Retina (tissue), 1 donor: Measurements from ENCODE around the gene CCR5.
"Not testable (repeated sequence)": the region's sequence is repeated elsewhere in the genome, so short reads cannot be mapped to it uniquely, and the experiment has no call there.

Source experiments
- DNase-seq: peaks from one replicate; pipeline ENCODE4 v3.0.0-alpha.2; 2016

The CCR5 gene

DNA sequence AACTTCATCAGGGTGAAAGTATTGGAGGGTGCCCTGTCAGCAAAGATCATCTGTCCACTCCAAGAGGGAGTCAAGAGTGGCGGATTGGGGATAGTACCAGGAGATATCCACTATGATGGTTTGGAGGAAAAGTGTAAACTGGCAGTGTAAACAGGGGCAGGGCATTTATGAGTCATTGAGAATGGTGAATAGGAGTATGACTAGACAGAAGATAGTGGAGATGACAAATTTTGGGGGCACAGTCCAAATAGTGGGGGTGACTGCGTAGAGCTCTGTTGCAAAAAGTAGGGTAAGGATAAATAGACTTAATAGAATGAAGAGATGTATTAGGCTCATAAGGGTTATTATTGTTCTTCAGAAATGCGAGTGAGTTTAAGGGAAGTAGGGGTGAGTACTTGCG lies 18.1 kb downstream of the CCR5 start:
- not testable (repeated sequence) for DNase-seq

DNA sequence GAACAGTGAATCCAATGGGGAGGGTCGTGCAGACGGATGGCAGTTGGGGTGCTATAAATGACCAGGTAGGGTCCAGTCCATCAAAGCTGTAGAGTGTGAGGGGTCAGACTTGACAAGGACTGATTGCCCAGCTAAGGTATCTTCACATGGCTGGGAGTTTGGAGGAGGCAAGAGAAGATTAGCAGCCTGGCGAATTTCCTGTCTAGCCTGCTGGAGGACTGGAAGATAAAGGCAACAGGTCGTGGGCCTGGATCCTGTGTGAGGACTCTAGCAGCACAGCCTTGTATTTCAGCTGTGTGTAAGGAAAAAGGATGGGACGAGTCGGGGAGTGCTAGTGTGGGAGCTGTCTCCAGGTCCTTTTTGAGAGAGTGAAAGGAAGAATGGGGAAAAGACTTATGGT lies 18.6 kb downstream of the CCR5 start:
- DNase-seq = no peak

DNA sequence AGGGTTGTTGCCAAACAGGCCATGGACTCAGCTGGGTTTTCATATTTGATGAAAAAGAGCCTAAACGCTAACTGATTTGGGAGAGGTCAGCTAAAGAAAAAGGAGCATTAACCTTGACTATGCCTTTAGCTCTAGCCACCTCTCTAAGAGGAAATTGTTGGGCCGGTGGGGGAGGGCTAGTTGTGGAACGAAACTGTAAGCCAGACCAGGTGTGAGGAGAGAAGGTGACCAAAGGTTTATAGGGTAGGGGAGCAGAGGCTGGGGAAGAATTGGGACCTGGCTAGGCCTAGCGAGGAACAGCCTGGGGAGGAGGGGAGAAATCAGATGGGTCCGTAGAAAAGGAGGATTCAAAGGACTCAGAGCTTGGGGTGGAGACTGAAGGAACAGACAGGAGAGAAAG lies 20.8 kb downstream of the CCR5 start:
- not testable (repeated sequence) for DNase-seq

DNA sequence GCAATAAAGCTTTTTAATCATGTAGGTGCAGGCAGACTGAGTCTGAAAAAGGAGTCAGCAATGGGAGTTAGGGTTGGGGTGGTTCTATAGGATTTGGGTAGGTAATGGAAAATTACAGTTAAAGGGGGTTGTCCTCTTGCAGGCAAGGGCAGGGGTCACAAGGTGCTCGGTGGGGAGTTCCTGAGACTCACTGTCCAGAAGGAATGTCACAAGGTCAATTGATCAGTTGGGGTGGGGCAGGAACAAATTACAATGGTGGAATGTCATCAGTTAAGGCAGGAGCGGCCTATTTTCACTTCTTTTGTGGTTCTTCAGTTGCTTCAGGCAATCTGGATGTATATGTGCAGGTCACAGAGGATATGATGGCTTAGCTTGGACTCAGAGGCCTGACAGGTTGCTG lies 22.3 kb downstream of the CCR5 start:
- DNase-seq = no peak

DNA sequence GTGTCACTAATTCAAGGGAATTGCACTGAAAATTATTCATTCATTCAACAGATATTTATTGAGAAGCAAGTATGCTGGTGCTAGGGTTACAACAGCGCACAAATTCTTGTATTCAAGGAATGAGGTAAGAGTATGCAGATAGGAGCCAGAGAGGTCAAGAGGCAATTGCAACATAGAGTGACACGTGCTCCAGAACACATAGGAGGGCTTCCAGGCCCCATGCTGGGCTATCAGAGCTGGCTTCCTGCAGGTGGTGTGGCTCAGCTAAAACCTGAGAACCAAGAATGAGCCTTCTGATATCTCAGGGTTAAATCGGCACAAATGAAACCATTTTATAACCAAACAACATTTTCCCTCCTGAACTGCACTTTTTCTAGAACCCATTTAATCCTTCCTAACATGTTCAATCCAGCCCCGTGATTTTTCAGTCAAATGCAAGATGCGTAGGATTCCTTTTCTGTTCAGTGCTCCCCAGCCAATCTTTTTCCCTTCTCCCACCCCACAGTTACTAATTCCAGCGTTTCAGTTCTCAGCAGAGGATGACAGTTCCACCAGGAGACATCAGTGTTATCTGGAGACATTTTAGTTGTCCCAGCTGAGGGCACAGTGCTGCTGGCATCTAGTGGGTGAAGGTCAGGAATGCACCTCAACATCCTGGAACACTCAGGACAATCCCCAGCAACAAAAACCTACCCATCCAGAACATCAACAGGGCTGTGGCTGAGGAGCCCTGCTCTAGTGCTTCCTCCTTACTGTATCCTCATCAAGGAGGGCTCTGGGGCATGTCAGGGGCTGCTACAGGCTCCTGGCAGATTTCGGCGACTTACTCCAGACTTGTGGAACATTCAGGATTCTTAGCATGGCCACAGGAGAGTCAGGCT lies 23.0 kb downstream of the CCR5 start:
- no peak for DNase-seq

DNA sequence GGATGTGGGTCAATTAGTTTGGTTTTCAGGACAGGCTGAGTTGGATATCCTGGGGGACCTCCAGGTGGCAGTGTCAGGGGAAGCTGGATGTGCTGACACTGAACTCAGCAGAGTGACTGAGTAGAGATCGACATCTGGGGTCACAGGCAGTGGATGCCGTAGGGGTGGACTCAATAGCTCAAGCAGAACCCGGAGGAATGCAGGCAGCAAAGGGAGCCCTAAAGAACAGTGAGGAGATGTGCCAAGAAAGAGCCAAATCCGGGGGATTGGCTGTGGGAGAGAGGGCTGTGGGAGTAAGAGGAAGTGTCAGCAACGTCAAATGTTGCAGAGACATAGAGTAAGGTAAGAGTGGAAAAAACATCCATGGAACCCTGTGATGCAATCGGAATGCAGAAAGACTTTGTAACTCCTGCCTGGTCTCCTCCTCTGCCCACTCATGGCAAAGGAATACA lies 24.5 kb downstream of the CCR5 start:
- DNase-seq = no peak

DNA sequence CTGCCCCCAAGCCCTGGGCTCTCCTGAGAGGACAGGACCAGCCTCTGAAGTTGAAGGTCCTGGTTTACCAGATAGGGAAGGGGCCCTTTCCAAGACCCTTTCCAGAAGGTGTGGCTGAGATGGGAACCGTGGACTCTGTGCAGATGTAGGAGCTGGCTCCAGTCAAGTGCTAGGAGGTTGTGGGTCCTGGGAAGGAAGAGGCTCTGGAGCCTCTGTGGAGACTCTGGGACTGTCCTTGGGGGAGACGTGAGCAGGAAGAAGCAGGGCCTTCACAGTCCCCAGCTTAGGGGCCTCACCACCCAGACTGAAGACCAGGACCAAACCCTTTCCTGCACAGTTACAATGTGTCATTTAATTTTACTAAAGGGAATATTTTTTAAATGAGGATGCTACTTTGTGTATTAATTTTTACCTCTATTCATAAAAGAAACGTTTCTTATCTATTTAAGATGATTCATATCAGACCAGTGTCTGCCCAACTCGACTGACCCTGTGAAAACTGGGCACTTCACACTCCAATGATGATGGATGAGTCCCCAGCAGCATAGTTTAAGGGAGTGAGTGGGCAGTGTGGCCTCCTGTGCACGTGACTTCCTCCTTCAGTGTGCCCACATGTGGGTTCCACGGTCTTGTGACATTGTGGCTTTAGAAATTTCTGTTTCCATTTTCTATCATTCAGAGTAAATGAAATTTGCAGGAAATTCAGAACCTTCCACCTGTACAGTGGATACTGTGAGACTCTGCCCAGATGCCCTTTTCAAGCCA lies 25.2 kb downstream of the CCR5 start:
- no peak for DNase-seq

DNA sequence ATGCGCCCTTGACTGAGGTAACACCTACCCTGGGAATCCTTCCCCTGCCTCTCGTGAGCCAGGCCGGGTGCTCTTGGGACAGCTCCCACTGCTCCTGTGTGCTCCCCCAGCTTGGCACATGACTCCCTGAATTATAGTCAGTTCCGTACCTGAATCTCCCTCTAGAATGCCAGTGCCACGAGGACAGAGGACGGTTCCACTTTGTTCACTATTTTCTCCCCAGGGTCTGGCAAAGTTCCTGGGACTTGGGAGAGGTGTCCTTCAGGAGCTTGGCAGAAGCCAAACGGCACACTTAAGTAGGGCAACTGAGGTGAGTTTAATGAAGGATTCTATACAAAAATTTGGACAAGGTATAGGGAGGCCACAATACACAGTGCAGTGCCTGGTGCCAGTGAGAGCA lies 26.4 kb downstream of the CCR5 start:
- DNase-seq = no peak

DNA sequence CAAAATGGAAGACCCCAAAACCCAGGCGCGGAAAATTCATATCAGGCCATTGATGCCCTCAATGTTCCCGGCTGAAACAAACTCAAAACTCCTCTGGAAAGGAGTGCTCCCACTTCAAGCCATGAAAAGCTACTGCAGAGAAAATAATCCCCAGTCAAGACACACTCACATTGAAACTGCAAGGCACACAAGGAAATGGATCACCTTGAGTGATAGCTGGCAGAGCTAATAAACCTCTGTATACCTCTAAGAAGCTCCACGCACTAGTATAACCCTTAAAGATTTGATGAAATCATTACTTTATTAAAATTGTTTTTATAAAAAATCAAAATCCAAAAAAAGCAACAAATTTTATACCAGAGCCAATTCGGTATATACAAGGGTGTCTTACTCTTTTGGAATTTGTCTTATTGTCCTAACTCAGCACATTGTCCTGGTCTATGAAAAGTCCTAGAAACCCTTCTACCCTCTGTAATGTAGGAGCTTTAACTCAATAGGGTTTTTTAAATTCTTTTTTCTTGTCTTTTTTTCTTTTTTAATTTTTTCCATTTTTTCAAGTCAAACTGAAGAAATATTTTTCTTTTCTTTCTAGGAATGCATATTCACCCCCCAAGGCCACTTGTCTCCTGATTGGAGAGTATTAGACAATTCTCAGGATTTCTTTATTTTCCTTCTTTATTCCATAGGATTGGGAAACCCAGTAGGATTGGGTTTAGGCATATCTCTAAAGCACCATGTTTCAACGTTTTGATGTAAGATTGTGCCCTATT lies 27.6 kb downstream of the CCR5 start:
- DNase-seq = no peak

DNA sequence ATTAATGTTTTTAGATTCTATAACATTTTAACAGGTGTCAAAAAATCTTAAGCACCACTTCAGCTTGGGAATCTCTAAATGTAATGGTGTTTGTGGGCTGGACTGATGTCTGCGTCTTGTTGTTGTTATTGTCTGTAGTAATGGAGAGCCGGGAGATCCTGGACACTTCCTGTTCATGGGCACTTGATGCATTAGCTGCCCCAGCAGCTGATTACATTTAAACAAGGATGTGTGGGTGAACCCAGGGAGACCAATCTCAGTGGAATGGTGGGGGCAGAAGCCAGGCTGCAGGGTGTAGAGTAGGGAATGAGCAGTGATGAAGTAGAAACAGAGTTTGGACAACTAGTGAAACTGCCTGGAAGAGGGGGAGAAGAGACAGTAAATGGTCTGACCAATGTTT lies 28.4 kb downstream of the CCR5 start:
- no peak for DNase-seq

DNA sequence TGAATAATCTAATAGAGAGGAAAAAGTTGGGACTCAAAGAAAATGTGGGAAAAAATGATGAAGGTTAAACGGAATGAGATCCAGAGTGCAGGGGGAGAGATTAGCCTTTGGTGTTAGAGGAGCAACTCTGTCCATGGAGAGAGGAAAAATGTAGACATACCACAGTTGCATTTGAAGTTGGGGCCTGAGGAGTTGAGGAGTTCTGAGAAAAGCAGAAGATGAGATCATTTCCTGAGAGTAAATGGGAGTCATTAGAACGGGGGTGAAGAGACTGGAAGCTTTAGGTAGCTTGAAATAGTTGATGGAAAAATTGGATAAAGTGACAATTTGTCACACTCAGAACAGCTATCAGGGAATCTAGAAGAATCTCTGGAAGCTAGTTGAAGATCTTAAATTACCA lies 28.8 kb downstream of the CCR5 start:
- no peak for DNase-seq

DNA sequence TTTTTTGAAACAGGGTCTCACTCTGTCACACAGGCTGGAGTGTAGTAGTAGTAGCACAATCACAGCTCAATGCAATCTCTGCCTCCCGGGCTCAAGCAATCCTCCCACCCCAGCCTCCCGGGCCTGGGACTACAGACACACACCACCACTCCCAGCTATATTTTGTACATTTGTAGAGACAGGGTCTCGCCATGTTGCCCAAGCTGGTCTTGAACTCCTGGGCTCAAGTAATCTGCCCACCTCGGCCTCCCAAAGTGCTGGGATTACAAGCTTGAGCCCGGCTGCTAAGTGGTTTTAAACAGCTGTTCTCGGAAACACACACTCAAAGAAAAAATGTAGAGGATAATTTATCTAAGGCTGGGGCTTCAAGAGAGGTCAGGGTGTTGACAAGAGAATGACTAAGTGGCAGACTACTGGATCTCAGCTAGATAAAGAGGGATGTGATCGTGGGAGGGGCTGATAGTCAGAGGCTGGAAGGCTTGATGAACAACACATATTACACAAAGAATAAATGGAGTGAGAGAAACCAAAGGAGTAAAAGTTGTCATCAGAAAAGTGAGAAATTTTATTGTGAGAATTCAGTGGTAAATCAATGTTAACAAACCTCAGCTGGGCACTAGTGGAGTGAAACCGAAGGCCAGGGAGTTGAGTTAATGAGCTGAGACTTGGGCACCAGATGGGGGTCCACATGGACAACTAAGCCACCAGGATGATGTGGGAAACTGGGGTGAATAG lies 29.4 kb downstream of the CCR5 start:
- DNase-seq = no peak

DNA sequence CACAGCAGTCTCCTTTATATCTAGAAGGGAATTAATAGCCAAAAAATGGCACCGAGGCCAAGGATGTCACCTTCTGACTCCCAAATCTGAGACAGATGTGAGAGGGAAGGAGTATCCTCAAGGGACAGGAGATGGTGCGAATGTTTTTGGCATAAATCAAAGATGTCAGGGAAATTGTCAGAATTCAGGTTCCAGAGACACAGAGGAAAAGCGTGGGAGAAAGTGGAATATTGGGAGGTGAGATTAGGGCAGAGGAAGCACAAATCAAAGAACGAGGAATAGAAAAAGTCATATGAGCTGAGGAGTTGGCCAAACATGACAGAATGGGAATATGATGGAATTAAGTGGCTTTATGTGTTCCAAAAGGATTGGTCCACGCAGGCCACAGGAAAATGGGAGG lies 30.1 kb downstream of the CCR5 start:
- DNase-seq = no peak

DNA sequence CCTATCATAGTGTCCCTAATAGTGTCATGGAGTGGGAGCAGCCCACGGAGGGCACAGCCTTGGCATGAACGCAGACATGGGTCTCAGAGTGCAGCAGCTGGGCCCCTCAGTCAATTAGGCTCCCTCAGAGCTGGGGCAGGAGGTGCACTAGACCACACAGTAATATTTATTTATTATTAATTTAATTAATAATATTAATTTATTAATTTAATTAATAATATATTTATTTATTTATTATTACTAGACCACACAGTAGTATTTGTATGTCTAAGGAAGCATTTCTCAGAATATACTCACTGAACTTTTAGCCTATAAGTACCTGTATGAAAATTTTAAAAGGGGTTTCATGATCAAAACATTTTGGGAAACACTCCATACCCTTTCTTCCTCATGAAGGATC lies 30.8 kb downstream of the CCR5 start:
- no peak for DNase-seq

DNA sequence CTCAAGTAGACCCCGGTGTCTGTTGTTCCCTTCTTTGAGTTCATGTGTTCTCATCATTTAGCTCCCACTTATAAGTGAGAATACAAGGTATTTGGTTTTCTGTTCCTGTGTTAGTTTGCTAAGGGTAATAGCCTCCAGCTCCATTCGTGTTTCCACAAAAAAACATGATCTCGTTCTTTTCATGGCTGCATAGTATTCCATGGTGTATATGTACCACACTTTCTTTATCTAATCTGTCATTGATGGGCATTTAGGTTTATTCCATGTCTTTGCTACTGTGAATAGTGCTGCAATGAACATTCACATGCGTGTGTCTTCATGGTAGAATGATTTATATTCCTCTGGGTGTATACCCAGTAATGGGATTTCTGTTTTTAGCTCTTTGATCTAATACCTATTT lies 32.2 kb downstream of the CCR5 start:
- not testable (repeated sequence) for DNase-seq

DNA sequence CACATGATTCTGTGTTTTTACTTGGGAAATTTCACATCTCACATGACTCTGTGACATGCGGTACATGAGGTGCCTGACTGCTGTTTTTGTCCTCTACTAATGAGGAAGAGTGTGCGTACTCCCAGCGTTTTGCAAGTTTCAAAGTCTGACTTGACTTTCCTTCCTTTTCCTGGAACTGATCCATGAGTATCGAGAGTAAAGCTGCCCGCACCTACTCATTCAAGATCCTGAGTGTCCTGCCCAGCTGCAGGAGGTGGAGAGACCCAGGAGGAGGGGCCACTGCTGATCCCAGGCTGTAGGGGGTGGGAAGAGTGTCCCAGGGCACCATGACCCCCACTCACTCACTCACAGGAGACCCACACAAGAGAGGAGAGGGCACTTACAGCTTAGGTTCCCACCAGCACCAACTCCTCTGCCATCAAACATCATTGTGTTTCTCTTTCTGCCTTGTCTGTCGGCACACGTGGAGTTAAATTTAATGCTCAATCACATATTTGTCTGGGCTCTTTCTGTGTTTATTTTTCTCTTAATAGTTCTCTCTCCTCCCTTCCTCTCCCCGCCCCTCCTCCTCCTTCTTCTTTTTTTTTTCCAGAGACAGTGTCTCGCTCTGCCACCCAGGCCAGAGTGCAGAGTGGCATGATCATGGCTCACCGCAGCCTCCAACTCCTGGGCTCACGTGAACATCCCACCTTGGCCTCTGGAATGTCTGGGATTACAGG lies 34.7 kb downstream of the CCR5 start:
- no peak for DNase-seq

DNA sequence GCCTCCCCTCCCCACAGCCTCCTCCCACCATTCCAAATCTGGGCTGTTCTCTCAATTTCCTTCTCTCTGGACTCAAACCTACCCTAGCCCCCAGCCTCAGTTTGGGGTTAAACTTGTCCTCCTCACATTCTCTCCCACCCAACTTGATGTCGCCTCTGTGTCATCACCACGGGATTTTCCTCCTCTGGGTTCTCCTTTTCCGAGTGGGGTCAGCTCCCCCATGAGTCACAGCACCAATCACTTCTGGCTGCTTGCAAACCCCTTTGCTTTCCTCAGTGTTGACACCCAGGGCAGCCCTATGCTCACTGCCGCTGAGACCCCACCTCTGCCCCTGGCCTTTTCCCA lies 35.7 kb downstream of the CCR5 start:
- DNase-seq = no peak

DNA sequence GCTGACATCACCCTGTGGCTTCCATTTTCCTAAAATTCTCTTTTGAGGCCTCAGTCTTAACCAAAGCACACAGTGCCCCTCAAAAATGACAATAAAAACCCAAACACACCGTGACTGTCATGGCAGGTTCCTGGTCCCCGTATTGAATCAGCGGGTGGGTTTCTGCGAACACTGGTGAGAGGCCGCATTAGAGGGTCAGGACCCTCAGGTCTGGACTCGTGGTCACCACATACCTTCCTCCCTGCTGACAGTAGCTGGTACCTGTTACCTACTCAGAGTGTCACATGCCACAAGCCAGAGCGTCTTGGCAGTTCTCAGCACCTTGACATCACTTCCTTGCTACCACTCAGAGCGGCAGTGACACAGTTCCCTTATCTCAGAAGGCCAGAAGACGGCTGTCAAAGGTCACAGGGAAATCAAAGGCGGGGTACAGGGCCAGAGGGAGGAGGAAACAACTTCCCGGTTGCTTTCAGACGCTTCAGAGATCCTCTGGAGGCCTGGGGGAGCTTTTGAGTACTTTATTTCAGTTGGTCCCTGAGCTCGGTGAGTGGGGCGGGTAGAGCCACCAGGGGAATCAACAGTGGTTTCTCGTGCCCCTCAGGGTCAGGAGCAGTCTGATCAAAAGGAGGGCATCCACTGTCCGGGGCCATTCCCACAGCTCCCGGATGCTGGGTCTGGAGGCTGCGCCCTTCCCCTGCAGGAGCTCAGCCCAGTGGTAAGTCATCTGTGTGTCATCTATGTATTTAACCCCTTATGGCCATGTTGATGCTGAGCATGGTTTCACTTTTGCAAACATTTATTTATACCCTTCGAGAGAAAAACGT lies 36.3 kb downstream of the CCR5 start, which contains the start of the genes CCR5AS and CCRL2:
Gene CCR5AS, minus strand, starts transcription at position 279 of the 824 bp plus-strand sequence.
Gene CCRL2, plus strand, starts transcription at position 472 of the 824 bp plus-strand sequence. CDS start 821 bp downstream, outside the sequence.
- DNase-seq = peak; percentile 7

DNA sequence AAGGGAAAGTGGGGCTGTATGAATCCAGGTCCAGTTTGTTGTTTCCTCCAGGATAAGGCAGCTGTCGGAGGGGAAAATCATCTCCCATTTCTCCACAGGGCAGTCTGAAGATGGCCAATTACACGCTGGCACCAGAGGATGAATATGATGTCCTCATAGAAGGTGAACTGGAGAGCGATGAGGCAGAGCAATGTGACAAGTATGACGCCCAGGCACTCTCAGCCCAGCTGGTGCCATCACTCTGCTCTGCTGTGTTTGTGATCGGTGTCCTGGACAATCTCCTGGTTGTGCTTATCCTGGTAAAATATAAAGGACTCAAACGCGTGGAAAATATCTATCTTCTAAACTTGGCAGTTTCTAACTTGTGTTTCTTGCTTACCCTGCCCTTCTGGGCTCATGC lies 37.2 kb downstream of the CCR5 start:
- DNase-seq = no peak

DNA sequence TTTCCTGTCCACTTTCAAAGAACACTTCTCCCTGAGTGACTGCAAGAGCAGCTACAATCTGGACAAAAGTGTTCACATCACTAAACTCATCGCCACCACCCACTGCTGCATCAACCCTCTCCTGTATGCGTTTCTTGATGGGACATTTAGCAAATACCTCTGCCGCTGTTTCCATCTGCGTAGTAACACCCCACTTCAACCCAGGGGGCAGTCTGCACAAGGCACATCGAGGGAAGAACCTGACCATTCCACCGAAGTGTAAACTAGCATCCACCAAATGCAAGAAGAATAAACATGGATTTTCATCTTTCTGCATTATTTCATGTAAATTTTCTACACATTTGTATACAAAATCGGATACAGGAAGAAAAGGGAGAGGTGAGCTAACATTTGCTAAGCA lies 38.1 kb downstream of the CCR5 start:
- no peak for DNase-seq
